ENCODE results near the gene SRSF2.
"Not testable (repeated sequence)": the region's sequence is repeated elsewhere in the genome, so short reads cannot be mapped to it uniquely, and the experiment has no call there.

The SRSF2 gene

DNA sequence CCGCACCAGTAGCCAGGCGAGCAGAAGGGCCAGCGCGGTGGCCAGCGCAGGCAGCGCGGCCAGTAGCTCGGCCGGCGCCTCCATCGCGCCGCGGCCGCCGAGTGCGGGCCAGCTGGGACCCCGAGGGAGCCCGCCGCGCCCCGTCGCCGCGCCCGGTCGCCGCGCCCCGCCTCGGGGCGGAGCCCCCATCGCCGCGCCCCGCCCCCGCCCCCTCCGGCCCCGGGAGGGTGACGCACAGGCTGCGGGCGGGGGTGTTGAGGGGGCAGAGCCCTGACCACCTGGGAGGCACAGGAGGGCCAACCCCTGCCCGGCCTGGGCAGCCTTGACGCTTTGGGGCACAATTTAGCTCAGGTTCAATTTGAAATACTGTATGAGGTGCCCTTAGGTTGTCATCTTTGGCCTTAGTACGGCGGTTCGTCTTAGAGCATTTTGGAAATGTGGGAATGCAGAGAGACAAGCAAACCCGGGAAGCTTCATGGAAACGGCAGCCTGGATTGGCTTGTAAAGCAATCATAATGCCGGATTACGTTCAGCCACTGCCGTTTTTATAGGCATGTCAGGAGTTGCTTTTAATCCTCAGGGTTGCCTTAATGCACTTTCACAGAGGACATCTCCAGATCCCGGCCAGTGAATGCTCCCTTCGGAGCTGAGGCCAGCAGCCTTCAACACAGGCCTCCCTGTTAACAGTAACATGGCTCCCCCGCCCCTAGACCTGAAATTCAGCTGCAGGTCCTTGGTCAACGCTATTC, 26.1 kb downstream of the SRSF2 start, which contains the start of gene MXRA7:
MXRA7 (minus strand) TSS at position 103 of the 749 bp plus-strand sequence; CDS start at position 84, 19 bp downstream.
- TF ChIP-seq, protein P1, sequence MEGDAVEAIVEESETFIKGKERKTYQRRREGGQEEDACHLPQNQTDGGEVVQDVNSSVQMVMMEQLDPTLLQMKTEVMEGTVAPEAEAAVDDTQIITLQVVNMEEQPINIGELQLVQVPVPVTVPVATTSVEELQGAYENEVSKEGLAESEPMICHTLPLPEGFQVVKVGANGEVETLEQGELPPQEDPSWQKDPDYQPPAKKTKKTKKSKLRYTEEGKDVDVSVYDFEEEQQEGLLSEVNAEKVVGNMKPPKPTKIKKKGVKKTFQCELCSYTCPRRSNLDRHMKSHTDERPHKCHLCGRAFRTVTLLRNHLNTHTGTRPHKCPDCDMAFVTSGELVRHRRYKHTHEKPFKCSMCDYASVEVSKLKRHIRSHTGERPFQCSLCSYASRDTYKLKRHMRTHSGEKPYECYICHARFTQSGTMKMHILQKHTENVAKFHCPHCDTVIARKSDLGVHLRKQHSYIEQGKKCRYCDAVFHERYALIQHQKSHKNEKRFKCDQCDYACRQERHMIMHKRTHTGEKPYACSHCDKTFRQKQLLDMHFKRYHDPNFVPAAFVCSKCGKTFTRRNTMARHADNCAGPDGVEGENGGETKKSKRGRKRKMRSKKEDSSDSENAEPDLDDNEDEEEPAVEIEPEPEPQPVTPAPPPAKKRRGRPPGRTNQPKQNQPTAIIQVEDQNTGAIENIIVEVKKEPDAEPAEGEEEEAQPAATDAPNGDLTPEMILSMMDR (IDR thresholded peaks at IDR 0.05; ENCODE audit: insufficient read depth, low read depth, low read length, missing control alignments) = no peak
- peak within 1 kb of the TSS; percentile 34 for H3K4me3 ChIP-seq (ENCODE audit: low read depth, low read length)
- DNase-seq (ENCODE audit: low read depth) = peak; percentile 39

DNA sequence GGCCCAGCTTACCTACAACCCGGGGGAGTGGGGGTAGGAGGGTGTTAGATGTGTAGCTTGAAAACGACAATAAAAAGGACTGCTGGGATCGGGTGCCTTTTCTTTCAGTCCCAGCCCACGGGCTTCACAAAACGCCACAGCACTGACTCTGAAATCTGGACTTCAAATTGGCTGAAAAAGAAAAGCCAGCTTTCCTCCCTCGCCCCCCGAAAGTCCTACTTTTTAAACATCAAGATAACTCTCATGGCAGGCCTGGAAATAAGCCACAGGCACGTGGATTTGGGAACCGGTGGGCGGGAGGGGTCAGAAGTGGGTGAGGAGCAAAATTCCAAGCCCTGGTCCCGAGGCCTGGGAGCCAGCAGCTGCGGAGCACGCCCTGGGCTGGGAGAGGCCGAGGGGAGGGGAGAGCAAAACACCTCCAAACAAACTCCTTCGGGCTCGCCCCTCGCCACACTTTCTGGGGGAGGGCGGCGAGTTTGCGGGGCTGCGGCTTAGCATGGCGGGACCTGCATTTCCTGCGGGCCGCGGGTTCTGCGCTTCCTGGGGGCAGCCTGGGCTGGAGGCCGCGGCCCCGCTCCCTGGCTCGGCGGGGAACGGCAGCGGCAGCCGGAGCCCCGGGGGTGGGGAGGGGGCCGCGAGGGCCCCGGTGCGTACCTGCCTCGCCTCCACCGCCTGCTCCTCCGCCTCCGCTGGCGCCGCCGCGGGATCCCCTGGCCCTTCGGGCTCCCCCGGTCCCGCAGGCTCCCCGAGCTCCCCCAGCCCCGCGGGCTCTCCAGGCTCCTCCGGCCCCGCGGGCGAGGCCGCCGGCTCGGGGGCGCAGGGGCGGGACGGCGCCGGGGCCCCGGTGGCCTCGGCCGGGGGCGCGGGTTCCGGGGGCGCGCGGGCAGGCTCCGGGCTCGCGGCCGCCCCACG, 26.9 kb downstream of the SRSF2 start:
- not testable (repeated sequence) for DNase-seq (ENCODE audit: low read depth); H3K4me3 ChIP-seq (ENCODE audit: low read depth, low read length)

DNA sequence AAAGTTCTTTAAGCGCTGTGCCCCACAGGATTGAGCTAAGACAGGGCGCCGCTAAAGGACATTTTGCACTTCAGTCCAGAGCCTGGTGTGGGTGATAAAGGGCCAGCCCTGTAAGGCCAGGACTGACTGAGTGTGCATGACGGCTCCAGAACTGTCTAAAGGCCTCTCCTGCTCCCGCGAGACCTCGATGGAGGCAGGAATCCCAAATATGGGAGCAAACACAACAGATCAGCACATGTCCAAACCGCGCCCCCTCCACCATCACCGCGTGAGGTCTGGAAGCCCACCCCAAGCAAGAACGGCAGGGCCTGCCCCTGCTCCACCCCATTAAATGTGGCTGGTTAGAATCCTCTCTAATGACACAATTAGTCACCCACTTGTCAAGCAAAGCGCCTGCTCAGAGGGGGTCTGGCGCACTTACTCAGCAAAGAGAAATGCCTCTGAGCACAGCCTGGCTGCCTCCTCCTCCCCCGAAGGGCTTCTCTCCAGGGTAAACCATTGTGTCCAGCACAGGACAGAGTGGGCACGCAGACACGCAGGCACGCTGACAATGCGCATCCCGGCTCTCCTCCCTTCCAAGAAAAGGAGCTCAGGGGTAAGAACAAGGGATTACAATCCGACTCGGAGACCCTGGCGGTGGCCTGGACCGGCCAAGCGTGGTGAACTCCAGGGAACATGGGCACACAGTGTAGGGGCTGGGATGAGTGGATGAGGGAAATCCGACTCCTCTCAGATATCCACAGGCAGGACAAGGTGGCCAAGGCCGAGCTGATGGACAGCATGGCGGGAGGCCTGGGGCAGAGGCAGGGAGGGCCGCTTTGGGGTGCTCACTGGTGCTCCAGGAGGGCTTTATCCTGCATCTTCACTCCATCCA, 27.8 kb downstream of the SRSF2 start:
- TF ChIP-seq, protein P1 (IDR thresholded peaks at IDR 0.05; ENCODE audit: insufficient read depth, low read depth, low read length, missing control alignments) = no peak
- no peak overlapping the region for H3K4me3 ChIP-seq (ENCODE audit: low read depth, low read length)
- no peak for DNase-seq (ENCODE audit: low read depth)

DNA sequence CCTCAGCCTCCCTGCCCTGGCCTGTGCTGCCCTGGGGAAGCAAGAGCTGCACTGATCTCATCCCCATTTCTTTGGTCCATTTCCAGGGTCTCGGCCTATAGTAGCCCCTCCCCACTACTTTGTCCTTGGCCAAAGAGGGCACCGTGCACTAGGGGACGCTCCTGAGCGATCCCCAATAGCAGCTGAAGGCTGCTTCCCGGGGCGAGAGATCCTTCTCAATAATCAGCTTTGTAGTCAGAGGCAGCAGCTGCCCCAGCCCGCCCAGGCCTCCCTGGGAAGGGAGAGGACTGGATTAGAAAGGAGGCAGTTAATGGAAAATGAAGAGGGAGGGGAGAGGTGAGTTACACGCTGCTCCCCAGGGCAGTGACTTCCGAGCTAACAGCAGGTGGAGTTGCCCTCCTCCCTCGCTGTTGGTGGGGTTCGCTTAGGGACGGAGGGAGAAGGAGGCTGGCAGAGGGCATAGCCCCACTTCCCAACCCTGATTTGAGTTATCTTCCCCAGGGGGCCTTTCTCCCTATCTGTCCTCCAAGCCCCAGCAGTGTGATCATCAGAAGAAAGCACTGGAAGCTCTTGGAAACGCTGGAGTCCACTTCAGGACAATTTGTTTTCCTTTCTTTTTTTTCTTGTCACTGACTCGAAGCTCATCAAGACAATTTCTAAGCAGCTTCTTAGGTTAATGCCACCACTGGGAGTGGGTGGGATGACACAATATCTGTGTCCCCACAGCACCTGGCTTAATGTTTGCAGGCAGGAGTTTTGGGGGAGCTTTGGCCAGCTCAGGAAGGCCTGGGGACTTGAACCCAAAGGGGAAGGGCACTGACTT, 28.9 kb downstream of the SRSF2 start:
- H3K4me3 ChIP-seq (ENCODE audit: low read depth, low read length) = no peak overlapping the region
- TF ChIP-seq, protein P1 (IDR thresholded peaks at IDR 0.05; ENCODE audit: insufficient read depth, low read depth, low read length, missing control alignments) = peak; percentile 5
- DNase-seq (ENCODE audit: low read depth) = no peak

DNA sequence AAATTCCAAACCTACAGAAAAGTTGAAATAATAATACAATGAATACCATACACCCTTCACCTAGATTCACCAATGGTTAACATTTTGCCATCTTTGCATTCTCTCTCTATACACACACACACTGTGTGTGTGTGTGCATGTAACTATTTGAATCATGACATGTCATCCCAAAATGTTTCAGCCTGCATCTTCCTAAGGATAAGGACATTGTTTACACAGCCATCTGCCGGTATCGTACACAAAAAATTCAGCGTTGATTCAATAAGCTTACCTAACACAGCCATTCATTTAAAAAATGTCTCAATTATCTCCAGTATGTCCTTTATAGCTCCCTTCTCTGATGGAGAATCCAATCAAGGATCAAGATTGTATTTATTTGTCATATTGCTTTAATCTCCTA, 30.3 kb downstream of the SRSF2 start:
- TF ChIP-seq, protein P1 (IDR thresholded peaks at IDR 0.05; ENCODE audit: insufficient read depth, low read depth, low read length, missing control alignments) = no peak
- DNase-seq (ENCODE audit: low read depth) = no peak
- H3K4me3 ChIP-seq (ENCODE audit: low read depth, low read length) = no peak overlapping the region

DNA sequence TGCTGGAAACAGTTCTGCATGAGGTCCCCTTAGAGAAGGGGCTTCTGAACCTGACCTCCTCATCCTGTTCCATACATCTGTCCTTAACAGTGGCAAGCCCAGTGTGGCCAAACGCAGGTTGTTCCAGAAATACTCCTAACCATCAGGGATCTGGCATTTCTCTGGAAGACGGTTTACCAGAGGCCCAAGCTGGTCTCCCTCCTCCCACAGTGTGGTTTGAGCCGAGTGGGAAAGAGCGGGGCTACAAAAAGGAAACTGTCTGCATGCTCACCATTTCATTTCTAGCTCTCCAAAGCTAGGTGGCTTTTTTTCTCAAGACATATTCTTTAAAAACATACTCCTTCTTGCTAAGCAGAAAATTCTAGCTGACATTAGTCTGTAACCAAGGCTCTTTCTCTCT, 32.3 kb downstream of the SRSF2 start:
- DNase-seq (ENCODE audit: low read depth) = no peak
- TF ChIP-seq, protein P1 (IDR thresholded peaks at IDR 0.05; ENCODE audit: insufficient read depth, low read depth, low read length, missing control alignments) = no peak
- H3K4me3 ChIP-seq (ENCODE audit: low read depth, low read length) = no peak overlapping the region

Data from GM12865 (cell line).